Measurements from ENCODE around the gene STAT6. TPM values are rescaled to one million over a fixed set of nuclear protein-coding genes. Genes with fewer than 3 reads are reported as not detected.
A peak's percentile ranks its signal among the peaks of the same experiment; 100 is the strongest.

Gene STAT6
- total and polyA plus RNA-seq, 10 of the 15 experiments (the other 5 are each of a cell fraction or from before 2014, with no cell fraction given) = 14.2 to 176 (median 89.6) TPM

DNA sequence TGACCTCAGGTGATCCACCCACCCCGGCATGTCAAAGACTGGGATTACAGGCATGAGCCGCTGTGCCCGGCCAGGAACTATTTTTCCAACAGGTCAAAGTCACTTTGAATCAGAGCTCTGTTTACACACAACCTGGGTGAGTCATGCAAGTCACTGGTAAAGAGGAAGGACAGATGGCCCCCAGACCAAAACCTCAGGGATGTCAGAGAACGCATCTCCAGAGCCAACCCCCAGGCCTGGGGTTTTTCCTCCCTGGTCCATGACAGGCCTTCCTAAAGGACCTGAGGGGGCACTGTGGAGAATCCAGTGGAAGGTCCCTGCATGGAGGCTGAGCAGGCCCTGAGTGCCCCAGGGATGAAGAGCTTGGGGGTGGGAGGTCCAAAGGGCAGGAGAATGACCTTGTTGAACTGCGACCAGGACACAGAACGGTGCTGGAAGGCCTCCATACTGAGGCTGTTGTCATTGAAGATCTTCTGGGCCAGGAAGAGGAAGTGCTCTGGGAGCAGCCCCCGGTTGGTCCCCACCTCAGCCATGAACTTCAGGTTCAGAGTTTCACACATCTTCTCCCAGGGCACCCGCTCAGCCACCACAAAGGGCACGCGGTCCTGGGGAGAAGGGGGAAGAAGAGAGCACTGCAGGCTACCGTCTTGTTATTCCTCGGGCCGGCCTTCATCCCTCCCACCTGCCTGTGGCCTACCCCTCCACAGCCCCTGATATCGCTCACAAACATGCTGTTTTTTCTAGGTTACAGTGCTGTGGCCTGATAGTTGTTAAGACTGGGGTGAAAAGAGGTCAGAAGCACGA, 9.1 kb downstream of the STAT6 start:
- ATAC-seq = peak; percentile 7; the same call in 1 of the 3 replicates
- no peak for TF ChIP-seq MTA3 (IDR thresholded peaks at IDR 0.05; ENCODE audit: borderline replicate concordance, low read length)
- TF ChIP-seq SPI1 (IDR thresholded peaks at IDR 0.05; ENCODE audit: borderline replicate concordance, insufficient read depth, low read depth, low read length) = peak; percentile 25; the same call in 1 of the 2 replicates
- no peak for TF ChIP-seq RB1 (IDR thresholded peaks at IDR 0.05; ENCODE audit: borderline replicate concordance)
- 0 out of 2 replicates have a peak, but pooled peaks have one; percentile 21 for TF ChIP-seq POLR2A (IDR thresholded peaks at IDR 0.05; ENCODE audit: low read depth, low read length)
- 87% methylated on average over 15 of the region's 15 CpGs for WGBS (ENCODE audit: insufficient coverage, insufficient replicate concordance, low lambda C conversion rate, missing lambda C conversion rate)

DNA sequence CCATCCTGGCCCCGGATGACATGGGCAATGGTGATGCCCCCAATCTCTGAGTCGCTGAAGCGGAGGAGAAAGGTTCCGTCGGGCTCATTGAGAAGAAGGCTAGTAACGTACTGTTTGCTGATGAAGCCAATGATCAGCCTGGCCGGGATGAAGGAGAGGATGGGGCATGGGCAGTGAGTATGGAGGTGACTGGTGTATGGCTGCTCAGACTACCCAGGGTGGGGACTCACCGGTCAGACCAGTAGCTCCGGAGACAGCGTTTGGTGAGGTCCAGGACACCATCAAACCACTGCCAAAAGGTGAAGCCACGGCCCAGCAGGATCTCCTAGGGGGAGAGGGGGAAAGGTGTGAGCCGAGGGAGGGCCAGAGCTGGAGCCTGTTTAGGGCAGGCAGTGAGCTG, 11.4 kb downstream of the STAT6 start:
- H3K9me3 ChIP-seq (replicated peaks; ENCODE audit: control insufficient read depth, insufficient read depth, low read length) = no peaks in the 10 kb centered on the region
- RAD21 ChIA-PET (ENCODE audit: unreplicated experiment) = interaction anchor here (1.9 kb wide), 1 partner anchor 12 kb away, joined by 5 read pairs; no protein-coding TSS in a partner anchor
- FAIRE-seq (no peak), DNase-seq (ENCODE audit: low read depth, low spot score) (no peak), ATAC-seq (no peak)
- H3K9ac ChIP-seq (ENCODE audit: control insufficient read depth, insufficient read depth, low read length) = no peak overlapping the region
- TF ChIP-seq ZNF217 (IDR thresholded peaks at IDR 0.05) (no peak), CHD1 (IDR thresholded peaks at IDR 0.05; ENCODE audit: low read depth, low read length) (no peak), POLR2AphosphoS5 (IDR thresholded peaks at IDR 0.05; ENCODE audit: low read length) (peak; percentile 32; the same call in 1 of the 2 replicates)
- SMC1A ChIA-PET (ENCODE audit: uncharacterized antibody, unreplicated experiment) = interaction anchor here (10.4 kb wide), 1 partner anchor 9 kb away, joined by 120 read pairs; the partner anchor contains the start of gene STAT6
- H3K27me3 ChIP-seq (replicated peaks in 1 of 2; ENCODE audit: control insufficient read depth in 2 of 2, insufficient read depth in 2 of 2, low read length in 1 of 2) = no peaks in the 10 kb centered on the region
- CTCF ChIA-PET = interaction anchor here (2.5 to 3.5 kb wide), 2 partner anchors 12 to 94 kb away, joined by 7 to 23 read pairs; partner anchors contain the start of gene STAT6
- H3K4me2 ChIP-seq (ENCODE audit: control insufficient read depth, insufficient read depth) = no peak overlapping the region; the same call in 1 of the 2 replicates
- H4K20me1 ChIP-seq (ENCODE audit: control insufficient read depth, insufficient read depth) = no peaks in the 10 kb centered on the region
- no peak overlapping the region for H3K27ac ChIP-seq (ENCODE audit: control insufficient read depth, insufficient read depth)
- POLR2A ChIA-PET = interaction anchor here (0.5 to 4.4 kb wide), 4 partner anchors 11 to 34 kb away, joined by 6 to 40 read pairs (median 7); partner anchors contain the start of genes NEMP1 and STAT6
- peaks cover 9% of the 10 kb centered on the region for H3K4me1 ChIP-seq (ENCODE audit: control insufficient read depth, insufficient read depth, low read length)
- H3K79me2 ChIP-seq (ENCODE audit: control insufficient read depth, insufficient read depth, low read length) = no peaks in the 10 kb centered on the region
- 98% methylated on average over 11 of the region's 12 CpGs for WGBS (ENCODE audit: insufficient coverage, insufficient replicate concordance, low lambda C conversion rate, missing lambda C conversion rate)
- H3K4me3 ChIP-seq = no peak overlapping the region
- intact Hi-C loops (cut with micrococcal nuclease; ENCODE audit: unreplicated experiment) = no loop called here
- in situ Hi-C loops (cut with MboI) = no loop called here
- no peak overlapping the region for H2AFZ ChIP-seq (ENCODE audit: control insufficient read depth, low read depth, low read length)
- peaks cover 20 to 30% of the 10 kb centered on the region in 2 experiments for H3K36me3 ChIP-seq (ENCODE audit: control insufficient read depth in 2 of 2, insufficient read depth in 2 of 2, low read length in 1 of 2)
- no TSS peak for BruUV-seq (replicated peaks)

More for the DNA sequence above, 9.1 kb downstream of the STAT6 start:
- no peak overlapping the region for H3K4me3 ChIP-seq
- no TSS peak for BruUV-seq (replicated peaks)
- no peak overlapping the region for H3K4me2 ChIP-seq (ENCODE audit: control insufficient read depth, insufficient read depth)
- FAIRE-seq (no peak), DNase-seq (ENCODE audit: low read depth, low spot score) (no peak)
- POLR2A ChIA-PET = interaction anchor here (0.7 to 0.8 kb wide), 2 partner anchors 8 to 576 kb away, joined by 3 to 4 read pairs; no protein-coding TSS in a partner anchor
- no peaks in the 10 kb centered on the region for H3K9me3 ChIP-seq (replicated peaks; ENCODE audit: control insufficient read depth, insufficient read depth, low read length)
- no peaks in the 10 kb centered on the region for H3K27me3 ChIP-seq (replicated peaks in 1 of 2; ENCODE audit: control insufficient read depth in 2 of 2, insufficient read depth in 2 of 2, low read length in 1 of 2)
- H3K36me3 ChIP-seq (ENCODE audit: control insufficient read depth in 2 of 2, insufficient read depth in 2 of 2, low read length in 1 of 2) = peaks cover 26 to 30% of the 10 kb centered on the region in 2 experiments
- in situ Hi-C loops (cut with MboI) (no loop called here), intact Hi-C loops (cut with micrococcal nuclease; ENCODE audit: unreplicated experiment) (no loop called here)
- no peak overlapping the region for H2AFZ ChIP-seq (ENCODE audit: control insufficient read depth, low read depth, low read length)
- RAD21 ChIA-PET (ENCODE audit: unreplicated experiment) = no interaction called here
- SMC1A ChIA-PET (ENCODE audit: uncharacterized antibody, unreplicated experiment) = no interaction called here
- H3K27ac ChIP-seq (ENCODE audit: control insufficient read depth, insufficient read depth) = no peak overlapping the region
- no peaks in the 10 kb centered on the region; the same call in 1 of the 2 replicates for H3K79me2 ChIP-seq (ENCODE audit: control insufficient read depth, insufficient read depth, low read length)
- H3K9ac ChIP-seq (ENCODE audit: control insufficient read depth, insufficient read depth, low read length) = no peak overlapping the region
- CTCF ChIA-PET = interaction anchor here (0.7 to 11.7 kb wide), 3 partner anchors 10 to 35 kb away, joined by 3 to 458 read pairs (median 4); no protein-coding TSS in a partner anchor
- H3K4me1 ChIP-seq (ENCODE audit: control insufficient read depth, insufficient read depth, low read length) = no peaks in the 10 kb centered on the region; the same call in 1 of the 2 replicates
- H4K20me1 ChIP-seq (ENCODE audit: control insufficient read depth, insufficient read depth) = no peaks in the 10 kb centered on the region
